MM.1S (cell line): ENCODE data around the gene ENO1.

Experiments used
- EZH2 ChIP-seq: fragments of 300-600 bp; sonication (generic); optimal IDR thresholded peaks from 2 replicates; pipeline ENCODE3; 2017; ENCODE audit warnings: low read depth, mild to moderate bottlenecking, antibody characterized with exemption, low read length, mixed read lengths
- EZH2phosphoT487 ChIP-seq: fragments of 300-600 bp; sonication (generic); IDR thresholded peaks from 2 replicates; pipeline ENCODE4 v1.6.1; 2018; ENCODE audit warnings: antibody characterized with exemption, low read length
- TF ChIP-seq, protein P1 (sequence below): fragments of 300-600 bp; sonication (generic); IDR thresholded peaks from 2 replicates; pipeline ENCODE4 v1.5.1; 2016; ENCODE audit warnings: antibody characterized with exemption, low read length, mixed read lengths

DNA sequence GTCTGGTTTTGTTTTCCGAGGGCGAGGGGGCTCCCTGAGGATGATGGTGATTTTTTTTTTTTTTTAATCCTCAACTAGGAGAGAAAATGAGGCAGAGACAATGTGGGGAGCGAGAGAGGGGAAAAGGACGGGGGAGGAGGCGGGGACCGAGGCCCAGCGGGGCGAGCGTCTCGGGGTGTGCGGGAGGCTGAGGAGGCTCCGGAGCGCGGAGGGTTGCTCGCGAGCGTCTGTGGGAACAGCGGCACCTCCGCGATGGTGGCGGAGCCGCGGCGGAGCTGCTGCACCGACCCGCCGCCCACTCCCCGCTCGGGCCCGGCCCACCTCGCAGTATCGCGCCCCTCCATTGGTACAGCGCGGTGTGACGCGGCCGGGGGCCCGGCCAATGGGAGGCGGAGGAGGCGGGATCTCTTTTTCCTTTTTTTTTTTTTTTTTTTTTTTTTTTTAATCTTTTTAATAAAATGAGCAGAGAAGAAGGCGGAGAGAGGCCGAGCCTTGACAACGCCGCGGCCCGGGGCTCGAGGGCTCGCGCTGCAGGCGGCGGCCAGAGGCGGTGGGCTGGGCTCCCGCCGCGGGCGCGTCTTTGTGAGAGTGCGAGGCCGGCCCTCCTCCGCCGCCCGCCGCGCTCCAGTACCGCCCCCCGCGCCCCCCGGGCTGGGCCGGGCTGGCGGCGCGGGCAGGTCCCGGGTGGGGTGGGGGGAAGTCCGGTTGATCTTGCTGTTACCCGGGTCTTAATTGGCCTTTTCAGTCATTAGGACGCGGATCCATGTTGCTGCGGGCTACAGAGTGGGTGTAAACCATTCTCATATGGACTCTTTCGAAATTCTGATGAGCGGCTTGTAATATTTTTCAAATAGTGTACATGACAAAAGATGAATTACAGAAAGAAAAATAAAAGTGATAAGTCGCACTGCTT lies 60.8 kb downstream of the ENO1 start, which contains the start of gene RERE:
- TF ChIP-seq, protein P1, sequence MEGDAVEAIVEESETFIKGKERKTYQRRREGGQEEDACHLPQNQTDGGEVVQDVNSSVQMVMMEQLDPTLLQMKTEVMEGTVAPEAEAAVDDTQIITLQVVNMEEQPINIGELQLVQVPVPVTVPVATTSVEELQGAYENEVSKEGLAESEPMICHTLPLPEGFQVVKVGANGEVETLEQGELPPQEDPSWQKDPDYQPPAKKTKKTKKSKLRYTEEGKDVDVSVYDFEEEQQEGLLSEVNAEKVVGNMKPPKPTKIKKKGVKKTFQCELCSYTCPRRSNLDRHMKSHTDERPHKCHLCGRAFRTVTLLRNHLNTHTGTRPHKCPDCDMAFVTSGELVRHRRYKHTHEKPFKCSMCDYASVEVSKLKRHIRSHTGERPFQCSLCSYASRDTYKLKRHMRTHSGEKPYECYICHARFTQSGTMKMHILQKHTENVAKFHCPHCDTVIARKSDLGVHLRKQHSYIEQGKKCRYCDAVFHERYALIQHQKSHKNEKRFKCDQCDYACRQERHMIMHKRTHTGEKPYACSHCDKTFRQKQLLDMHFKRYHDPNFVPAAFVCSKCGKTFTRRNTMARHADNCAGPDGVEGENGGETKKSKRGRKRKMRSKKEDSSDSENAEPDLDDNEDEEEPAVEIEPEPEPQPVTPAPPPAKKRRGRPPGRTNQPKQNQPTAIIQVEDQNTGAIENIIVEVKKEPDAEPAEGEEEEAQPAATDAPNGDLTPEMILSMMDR = no peak
- TF ChIP-seq EZH2phosphoT487 = no peak
- no peak for TF ChIP-seq EZH2
